HG03060 (cell line): Measurements from ENCODE around the gene PLK2.

Source experiments
- ATAC-seq: cut with Tn5 transposase; IDR thresholded peaks from one replicate; pipeline ENCODE4 v1.9.1; 2021; ENCODE audit warnings: low read depth, moderate number of reproducible peaks; ENCODE audit not compliant: unreplicated experiment

PLK2 gene

GRCh38 chr5:58451732-58452565 is 7.9 kb downstream of the PLK2 start:
- no peak for ATAC-seq

GRCh38 chr5:58450811-58451629 is 8.9 kb downstream of the PLK2 start:
- ATAC-seq, result no peak

- no peak for ATAC-seq
Observed at GRCh38 chr5:58450018-58450417, 9.9 kb downstream of the PLK2 start.

- ATAC-seq, result no peak
Observed at GRCh38 chr5:58447226-58447625, 12.7 kb downstream of the PLK2 start.

- ATAC-seq, result no peak
Observed at GRCh38 chr5:58446024-58446423, 13.9 kb downstream of the PLK2 start.

GRCh38 chr5:58444805-58445204 is 15.1 kb downstream of the PLK2 start:
- ATAC-seq, result no peak

GRCh38 chr5:58440901-58441460 is 18.9 kb downstream of the PLK2 start:
- ATAC-seq, result no peak

GRCh38 chr5:58439094-58439644 is 20.7 kb downstream of the PLK2 start:
- ATAC-seq, result no peak

- no peak for ATAC-seq
Observed at GRCh38 chr5:58437661-58438060, 22.2 kb downstream of the PLK2 start.

GRCh38 chr5:58431832-58432231 is 28.1 kb downstream of the PLK2 start:
- ATAC-seq, result no peak

GRCh38 chr5:58412932-58413331 is 47.0 kb downstream of the PLK2 start:
- no peak for ATAC-seq

- no peak for ATAC-seq
Observed at GRCh38 chr5:58412081-58412480, 47.8 kb downstream of the PLK2 start.

GRCh38 chr5:58411372-58411771 is 48.5 kb downstream of the PLK2 start:
- ATAC-seq, result no peak

GRCh38 chr5:58410441-58410840 is 49.4 kb downstream of the PLK2 start:
- no peak for ATAC-seq

- no peak for ATAC-seq
Observed at GRCh38 chr5:58407042-58407719, 52.7 kb downstream of the PLK2 start.

- no peak for ATAC-seq
Observed at GRCh38 chr5:58406394-58406793, 53.5 kb downstream of the PLK2 start.

- ATAC-seq, result no peak
Observed at GRCh38 chr5:58405175-58405574, 54.7 kb downstream of the PLK2 start.

GRCh38 chr5:58404734-58405133 is 55.2 kb downstream of the PLK2 start:
- no peak for ATAC-seq
